PC-9 (cell line): Measurements from ENCODE around the gene SPON2. TPM values are rescaled to one million over a fixed set of nuclear protein-coding genes. Genes with fewer than 3 reads are reported as not detected.

Experiments used
- BruUV-seq: library from RNA; stranded (reverse); fragments of 400-500 nt; replicated peaks from 2 replicates; lab custom pipeline; 2021; lab: Mats Ljungman, UMichigan
- CTCF ChIA-PET: fragments of 300-600 bp; sonication (Branson Sonifier 250); formaldehyde crosslinking; loops from one replicate; lab custom pipeline; 2022; ENCODE audit warnings: antibody characterized with exemption; lab: Charles Lee
- POLR2A ChIA-PET: fragments of 300-600 bp; sonication (Branson Sonifier 250); formaldehyde crosslinking; loops from one replicate; lab custom pipeline; 2022; ENCODE audit warnings: antibody characterized with exemption; ENCODE audit not compliant: unreplicated experiment; lab: Charles Lee
- DNase-seq, 2 experiments: peaks; one replicate each; pipeline versions ENCODE4 v3.0.0 to v3.0.0-alpha.2; 2015 to 2022; ENCODE audit warnings: mixed read lengths in 1 of 2
- H2AFZ ChIP-seq: fragments of 200-600 bp; sonication (generic); 2 replicates; pipeline ENCODE4 v1.8.1; 2017; ENCODE audit warnings: antibody characterized with exemption
- H3F3A ChIP-seq: fragments of 200-600 bp; sonication (generic); 2 replicates; pipeline ENCODE4 v1.8.1; 2017; ENCODE audit warnings: antibody characterized with exemption, mild to moderate bottlenecking, low read depth; ENCODE audit not compliant: insufficient read depth
- H3K27ac ChIP-seq: fragments of 200-600 bp; sonication (generic); 2 replicates; pipeline ENCODE4 v1.6.1; 2016; ENCODE audit warnings: mixed run types
- H3K27me3 ChIP-seq: fragments of 200-600 bp; sonication (generic); 2 replicates; pipeline ENCODE4 v1.6.1; 2016; ENCODE audit warnings: low read depth, mixed run types; ENCODE audit not compliant: insufficient read depth
- H3K36me3 ChIP-seq: fragments of 200-600 bp; sonication (generic); 2 replicates; pipeline ENCODE4 v1.6.1; 2016; ENCODE audit warnings: low read depth, mixed run types
- H3K4me1 ChIP-seq: fragments of 200-600 bp; sonication (generic); replicated peaks from 2 replicates; pipeline ENCODE4 v1.6.1; 2016; ENCODE audit warnings: mixed run types; ENCODE audit not compliant: insufficient read depth
- H3K4me2 ChIP-seq: fragments of 200-600 bp; sonication (generic); 2 replicates; pipeline ENCODE4 v1.6.1; 2017; ENCODE audit warnings: mixed run types
- H3K4me3 ChIP-seq: fragments of 200-600 bp; sonication (generic); 2 replicates; pipeline ENCODE4 v1.6.1; 2016; ENCODE audit warnings: mixed run types
- H3K79me2 ChIP-seq: fragments of 200-600 bp; sonication (generic); 2 replicates; pipeline ENCODE4 v1.6.1; 2017; ENCODE audit warnings: low read depth, mixed run types
- H3K9me2 ChIP-seq: fragments of 200-600 bp; sonication (generic); 2 replicates; pipeline ENCODE4 v1.8.1; 2017; ENCODE audit warnings: mild to moderate bottlenecking; ENCODE audit not compliant: insufficient read depth
- H3K9me3 ChIP-seq: fragments of 200-600 bp; sonication (generic); 2 replicates; pipeline ENCODE4 v1.8.1; 2016; ENCODE audit warnings: low read depth; ENCODE audit not compliant: insufficient read depth
- H4K20me1 ChIP-seq: fragments of 200-600 bp; sonication (generic); 2 replicates; pipeline ENCODE4 v1.8.1; 2017; ENCODE audit not compliant: insufficient read depth
- EZH2 ChIP-seq: fragments of 200-600 bp; sonication (generic); IDR thresholded peaks from 2 replicates; pipeline ENCODE4 v1.8.0; 2017; ENCODE audit warnings: antibody characterized with exemption, low read depth
- intact Hi-C: fragments of 100-400 bp; cut with micrococcal nuclease; formaldehyde crosslinking; loops from one replicate; pipeline ENCODE4 v1.10.0; 2022; ENCODE audit not compliant: unreplicated experiment
- total RNA-seq: library from RNA; stranded (reverse); gene quantifications from 2 replicates; pipeline ENCODE4 v1.2.3, GENCODE V29; 2021
- TF ChIP-seq, protein P1 (sequence below): fragments of 200-600 bp; sonication (generic); conservative IDR thresholded peaks from 2 replicates; pipeline ENCODE4 v1.6.1; 2017; ENCODE audit warnings: mixed run types, antibody characterized with exemption, mild to moderate bottlenecking, moderate library complexity

Gene SPON2
- total RNA-seq, 1 experiment from 2014 or later: 2.0 TPM

DNA sequence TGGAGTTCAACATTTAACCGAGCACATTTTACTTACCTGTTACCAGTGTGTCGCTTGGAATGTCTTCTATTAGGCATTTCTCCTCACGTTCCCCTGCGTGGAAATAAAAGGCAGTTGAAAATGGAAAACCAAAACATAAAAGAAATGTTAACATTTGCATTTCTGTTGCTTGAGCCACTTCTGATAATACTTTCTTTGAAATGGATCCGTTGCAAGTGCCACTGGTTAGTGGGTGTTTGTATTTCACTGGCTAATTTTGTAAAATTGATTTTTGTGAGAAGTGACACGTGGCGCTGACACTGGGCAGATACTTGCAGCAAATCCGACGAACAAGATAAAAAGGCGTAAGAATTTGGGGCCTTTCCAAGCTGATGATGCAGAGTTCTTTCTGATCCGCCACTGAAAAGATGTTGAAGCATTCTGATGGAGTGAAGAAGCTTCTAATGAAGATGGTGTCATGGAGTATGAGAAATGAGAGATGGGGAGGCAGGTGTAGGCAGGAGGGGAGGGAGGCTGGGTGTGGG, 18.8 kb downstream of the SPON2 start:
- DNase-seq: no peak
- intact Hi-C loops: no loop called here
- Histone ChIP-seq H3F3A (no peaks in the 10 kb centered on the region), H3K4me2 (no peak overlapping the region), H4K20me1 (no peaks in the 10 kb centered on the region), H3K9me3 (0 out of 2 replicates have a peak, but pooled peaks cover 2% of the 10 kb centered on the region), H3K9me2 (no peaks in the 10 kb centered on the region), H2AFZ (no peak overlapping the region), H3K27ac (no peak overlapping the region), H3K27me3 (peaks cover 89% of the 10 kb centered on the region), H3K36me3 (no peaks in the 10 kb centered on the region), H3K4me1 (peaks cover 5% of the 10 kb centered on the region; the same call in 1 of the 2 replicates), H3K79me2 (no peaks in the 10 kb centered on the region), H3K4me3 (no peak overlapping the region)
- CTCF ChIA-PET: no interaction called here
- no TSS peak for BruUV-seq
- no peak for TF ChIP-seq EZH2
- POLR2A ChIA-PET: no interaction called here

DNA sequence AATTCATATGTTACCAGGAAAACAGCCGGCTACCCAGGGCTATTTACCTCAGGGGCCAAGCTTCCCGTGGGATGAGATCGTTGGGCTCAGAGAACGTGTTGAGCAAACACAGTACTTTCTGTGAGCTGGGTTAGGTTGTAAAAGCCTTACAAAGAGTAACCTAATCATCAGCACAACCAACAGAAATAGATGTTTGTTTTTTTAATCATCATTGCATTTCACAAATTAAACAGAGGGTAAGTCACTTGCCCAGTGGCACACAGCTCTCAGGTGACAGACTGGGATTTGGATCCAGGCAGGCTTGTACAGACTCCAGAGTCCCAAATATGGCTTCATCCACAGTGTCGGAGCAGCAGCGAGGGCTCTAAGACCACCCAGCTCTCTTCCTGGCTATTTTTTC, 20.1 kb downstream of the SPON2 start:
- intact Hi-C loops: no loop called here
- Histone ChIP-seq H2AFZ (no peak overlapping the region), H3K4me2 (no peak overlapping the region), H3K27ac (no peak overlapping the region), H3K27me3 (peaks cover 89% of the 10 kb centered on the region), H3K36me3 (no peaks in the 10 kb centered on the region), H3K9me3 (no peaks in the 10 kb centered on the region), H4K20me1 (no peaks in the 10 kb centered on the region), H3K4me1 (peaks cover 5% of the 10 kb centered on the region; the same call in 1 of the 2 replicates), H3K79me2 (no peaks in the 10 kb centered on the region), H3F3A (no peaks in the 10 kb centered on the region), H3K9me2 (no peaks in the 10 kb centered on the region), H3K4me3 (no peak overlapping the region)
- CTCF ChIA-PET: interaction anchor here (0.9 kb wide), 1 partner anchor 437 kb away, joined by 9 read pairs; no protein-coding TSS in a partner anchor
- TF ChIP-seq EZH2: no peak
- TF ChIP-seq, protein P1, sequence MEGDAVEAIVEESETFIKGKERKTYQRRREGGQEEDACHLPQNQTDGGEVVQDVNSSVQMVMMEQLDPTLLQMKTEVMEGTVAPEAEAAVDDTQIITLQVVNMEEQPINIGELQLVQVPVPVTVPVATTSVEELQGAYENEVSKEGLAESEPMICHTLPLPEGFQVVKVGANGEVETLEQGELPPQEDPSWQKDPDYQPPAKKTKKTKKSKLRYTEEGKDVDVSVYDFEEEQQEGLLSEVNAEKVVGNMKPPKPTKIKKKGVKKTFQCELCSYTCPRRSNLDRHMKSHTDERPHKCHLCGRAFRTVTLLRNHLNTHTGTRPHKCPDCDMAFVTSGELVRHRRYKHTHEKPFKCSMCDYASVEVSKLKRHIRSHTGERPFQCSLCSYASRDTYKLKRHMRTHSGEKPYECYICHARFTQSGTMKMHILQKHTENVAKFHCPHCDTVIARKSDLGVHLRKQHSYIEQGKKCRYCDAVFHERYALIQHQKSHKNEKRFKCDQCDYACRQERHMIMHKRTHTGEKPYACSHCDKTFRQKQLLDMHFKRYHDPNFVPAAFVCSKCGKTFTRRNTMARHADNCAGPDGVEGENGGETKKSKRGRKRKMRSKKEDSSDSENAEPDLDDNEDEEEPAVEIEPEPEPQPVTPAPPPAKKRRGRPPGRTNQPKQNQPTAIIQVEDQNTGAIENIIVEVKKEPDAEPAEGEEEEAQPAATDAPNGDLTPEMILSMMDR: no peak
- no peak for DNase-seq
- POLR2A ChIA-PET: no interaction called here
- BruUV-seq: no TSS peak

DNA sequence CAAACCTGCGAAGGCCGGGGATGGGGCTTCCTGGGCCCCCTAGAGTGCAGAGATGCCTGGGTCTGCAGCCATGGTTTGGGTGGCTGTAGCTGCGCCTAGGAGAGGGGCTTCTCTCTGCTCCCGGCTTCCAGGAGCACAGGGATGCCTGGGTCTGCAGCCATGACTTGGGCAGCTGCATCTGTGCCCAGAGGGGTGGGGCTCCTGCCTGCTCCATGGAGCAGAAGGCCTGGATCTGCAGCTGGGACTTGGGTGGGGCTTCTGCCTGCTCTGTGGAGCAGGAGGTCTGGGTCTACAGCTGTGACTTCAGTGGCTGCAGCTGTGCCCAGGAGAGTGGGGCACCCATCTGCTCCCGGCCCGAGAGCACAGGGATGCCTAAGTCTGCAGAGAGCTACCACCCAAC, 20.8 kb downstream of the SPON2 start:
- Histone ChIP-seq H3K36me3 (no peaks in the 10 kb centered on the region), H3K4me3 (no peak overlapping the region), H3K9me2 (no peaks in the 10 kb centered on the region), H4K20me1 (no peaks in the 10 kb centered on the region), H3F3A (no peaks in the 10 kb centered on the region), H3K27ac (no peak overlapping the region), H3K4me1 (peaks cover 5% of the 10 kb centered on the region; the same call in 1 of the 2 replicates), H3K79me2 (no peaks in the 10 kb centered on the region), H3K4me2 (no peak overlapping the region), H2AFZ (no peak overlapping the region), H3K27me3 (peaks cover 82% of the 10 kb centered on the region), H3K9me3 (no peaks in the 10 kb centered on the region)
- no peak for TF ChIP-seq EZH2
- TF ChIP-seq, protein P1: no peak
- intact Hi-C loops: no loop called here
- BruUV-seq: no TSS peak
- CTCF ChIA-PET: no interaction called here
- DNase-seq: no peak
- POLR2A ChIA-PET: no interaction called here

DNA sequence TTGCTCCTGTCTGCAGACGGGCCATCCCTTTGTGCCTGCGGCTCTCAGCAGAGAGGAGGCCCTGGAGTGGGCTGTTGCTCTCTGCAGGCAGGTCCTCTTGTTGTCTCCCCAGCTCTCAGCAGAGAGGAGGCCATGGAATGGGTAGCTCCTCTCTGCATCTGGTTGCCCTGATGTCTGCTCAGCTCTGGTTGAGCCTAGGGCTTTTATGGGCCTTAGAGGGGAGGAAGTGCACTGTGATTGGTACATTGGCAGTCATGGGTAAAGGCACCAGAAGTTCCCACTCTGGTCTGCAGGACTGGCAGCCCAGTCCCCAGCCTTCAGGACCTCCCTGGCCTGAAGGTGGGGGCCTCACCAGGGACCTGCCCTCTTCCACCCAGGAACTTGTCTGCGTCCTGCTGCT, 21.5 kb downstream of the SPON2 start:
- H3K4me3 ChIP-seq: no peak overlapping the region
- no peak overlapping the region for H3K4me2 ChIP-seq
- H3K4me1 ChIP-seq: peaks cover 5% of the 10 kb centered on the region; the same call in 1 of the 2 replicates
- ChIA-PET POLR2A (no interaction called here), CTCF (no interaction called here)
- intact Hi-C loops: no loop called here
- H2AFZ ChIP-seq: no peak overlapping the region
- H3K79me2 ChIP-seq: no peaks in the 10 kb centered on the region
- TF ChIP-seq, protein P1: no peak
- no peak for TF ChIP-seq EZH2
- DNase-seq: no peak
- H3K27me3 ChIP-seq: peaks cover 79% of the 10 kb centered on the region
- no peak overlapping the region for H3K27ac ChIP-seq
- H3K9me2 ChIP-seq: no peaks in the 10 kb centered on the region
- no peaks in the 10 kb centered on the region for H3K9me3 ChIP-seq
- no peaks in the 10 kb centered on the region for H3K36me3 ChIP-seq
- no TSS peak for BruUV-seq
- H4K20me1 ChIP-seq: no peaks in the 10 kb centered on the region
- H3F3A ChIP-seq: no peaks in the 10 kb centered on the region
